H1 (cell line): ENCODE measurements around the gene STK39.

Source experiments
- CEBPB ChIP-seq: IDR thresholded peaks from 2 replicates; pipeline ENCODE4 v1.6.1; 2012; ENCODE audit warnings: low read depth, low read length
- CHD1 ChIP-seq: IDR thresholded peaks from 2 replicates; pipeline ENCODE4 v1.6.1; 2012; ENCODE audit warnings: low read depth, low read length, improper control_type of control experiment
- CREB1 ChIP-seq: IDR thresholded peaks from 2 replicates; pipeline ENCODE4 v1.6.1; 2012; ENCODE audit warnings: inconsistent platforms
- CTCF ChIP-seq, 3 experiments: IDR thresholded peaks; 1 replicate in 2 of 3; 2 replicates in 1 of 3; pipeline versions ENCODE4 v1.5.1 to v1.6.1; 2011; ENCODE audit warnings: low read length in 3 of 3, mild to moderate bottlenecking in 3 of 3, inconsistent platforms in 2 of 3, low read depth in 1 of 3, moderate library complexity in 1 of 3; ENCODE audit not compliant: insufficient read depth in 1 of 3; ENCODE audit errors: control extremely low read depth in 1 of 3
- GABPA ChIP-seq: IDR thresholded peaks from 2 replicates; pipeline ENCODE4 v1.6.1; 2011; ENCODE audit warnings: mild to moderate bottlenecking, low read length, moderate library complexity, borderline replicate concordance; ENCODE audit not compliant: insufficient read depth
- JUN ChIP-seq: IDR thresholded peaks from 2 replicates; pipeline ENCODE4 v1.6.1; 2011; ENCODE audit warnings: low read depth, mild to moderate bottlenecking, improper control_type of control experiment, low read length
- KDM4A ChIP-seq: IDR thresholded peaks from one replicate; pipeline ENCODE4 v1.7.1; 2012; ENCODE audit warnings: low read depth, mild to moderate bottlenecking, moderate library complexity, low read length, inconsistent platforms; ENCODE audit not compliant: severe bottlenecking
- POLR2A ChIP-seq, 2 experiments: IDR thresholded peaks; 1 replicate in 1 of 2; 2 replicates in 1 of 2; pipeline ENCODE4 v1.6.1; 2011; ENCODE audit warnings: low read depth in 2 of 2, low read length in 2 of 2, mild to moderate bottlenecking in 2 of 2; ENCODE audit errors: control extremely low read depth in 1 of 2
- RAD21 ChIP-seq, 2 experiments: IDR thresholded peaks in 1 of 2; conservative IDR thresholded peaks in 1 of 2; 2 replicates each; pipeline ENCODE4 v1.6.1; 2011; ENCODE audit warnings: low read depth in 2 of 2, low read length in 2 of 2, improper control_type of control experiment in 1 of 2, inconsistent platforms in 1 of 2, mild to moderate bottlenecking in 1 of 2, moderate library complexity in 1 of 2
- SIN3A ChIP-seq, 2 experiments: IDR thresholded peaks in 1 of 2; conservative IDR thresholded peaks in 1 of 2; 2 replicates each; pipeline ENCODE4 v1.6.1; 2011 to 2012; ENCODE audit warnings: low read length in 2 of 2, improper control_type of control experiment in 1 of 2, low read depth in 1 of 2, mild to moderate bottlenecking in 1 of 2
- TAF1 ChIP-seq: IDR thresholded peaks from 2 replicates; pipeline ENCODE4 v1.6.1; 2011; ENCODE audit warnings: mild to moderate bottlenecking, low read depth, low read length
- YY1 ChIP-seq: IDR thresholded peaks from 2 replicates; pipeline ENCODE4 v1.6.1; 2011; ENCODE audit warnings: low read depth, mild to moderate bottlenecking, low read length

- TF ChIP-seq CTCF (IDR thresholded peaks at IDR 0.05; ENCODE audit: control extremely low read depth in 1 of 3, insufficient read depth in 1 of 3, low read depth in 1 of 3, low read length in 3 of 3) = no peak
- no peak for TF ChIP-seq KDM4A
- TF ChIP-seq YY1 = no peak
- no peak for TF ChIP-seq GABPA
- TF ChIP-seq JUN = no peak
- TF ChIP-seq RAD21 (IDR thresholded peaks at IDR 0.05 in 1 of 2, conservative IDR thresholded peaks at IDR 0.05 in 1 of 2; ENCODE audit: low read depth in 2 of 2, low read length in 2 of 2) = no peak
- TF ChIP-seq CEBPB = no peak
- no peak for TF ChIP-seq SIN3A (conservative IDR thresholded peaks at IDR 0.05 in 1 of 2, IDR thresholded peaks at IDR 0.05 in 1 of 2; ENCODE audit: low read depth in 1 of 2, low read length in 2 of 2)
- TF ChIP-seq POLR2A (IDR thresholded peaks at IDR 0.05; ENCODE audit: control extremely low read depth in 1 of 2, low read depth in 2 of 2, low read length in 2 of 2) = no peak
- no peak for TF ChIP-seq TAF1
- no peak for TF ChIP-seq CREB1
- no peak for TF ChIP-seq CHD1
Measured at GRCh38 chr2:168184681-168185513, 62.5 kb downstream of the STK39 start.
